Keratinocyte (primary cell): ENCODE measurements around the gene ANKK1. TPM values are rescaled to one million over a fixed set of nuclear protein-coding genes. Genes with fewer than 3 reads are reported as not detected.

ENCODE experiments used
- DNase-seq: peaks from one replicate; pipeline ENCODE4 v3.0.0-alpha.2; 2011; ENCODE audit warnings: low read depth, missing footprints, low spot score
- FAIRE-seq: peaks from 2 replicates; lab custom pipeline; 2011; peaks lifted over from hg19 to GRCh38; lab: Jason Lieb, UNC
- H2AFZ ChIP-seq: 2 replicates; pipeline ENCODE4 v1.6.0; 2012; ENCODE audit warnings: low read length, control low read depth, inconsistent platforms; ENCODE audit not compliant: control insufficient read depth
- H3K27ac ChIP-seq: 2 replicates; pipeline ENCODE4 v1.5.1; 2011; ENCODE audit warnings: low read length; ENCODE audit not compliant: control insufficient read depth, insufficient read depth
- H3K27me3 ChIP-seq: 3 replicates; pipeline ENCODE4 v1.6.0; 2011; ENCODE audit warnings: low read length; ENCODE audit not compliant: control insufficient read depth, insufficient read depth; ENCODE audit errors: extremely low read depth
- H3K36me3 ChIP-seq, 2 experiments: 2 replicates in 1 of 2; 3 replicates in 1 of 2; pipeline ENCODE4 v1.5.1; 2011; ENCODE audit warnings: low read length in 2 of 2, mild to moderate bottlenecking in 1 of 2; ENCODE audit not compliant: control insufficient read depth in 2 of 2, insufficient read depth in 2 of 2; ENCODE audit errors: extremely low read depth in 1 of 2
- H3K4me1 ChIP-seq: 3 replicates; pipeline ENCODE4 v1.5.1; 2011; ENCODE audit warnings: low read length; ENCODE audit not compliant: control insufficient read depth, insufficient read depth; ENCODE audit errors: extremely low read depth
- H3K4me2 ChIP-seq: 3 replicates; pipeline ENCODE4 v1.6.0; 2011; ENCODE audit warnings: low read depth, low read length; ENCODE audit not compliant: control insufficient read depth, insufficient read depth; ENCODE audit errors: extremely low read depth
- H3K4me3 ChIP-seq, 3 experiments: fragments of 200-600 bp in 1 of 3; sonication (generic) in 1 of 3; 2 replicates in 2 of 3; 3 replicates in 1 of 3; pipeline ENCODE4 v1.5.1; 2011 to 2016; ENCODE audit warnings: low read length in 3 of 3, mild to moderate bottlenecking in 3 of 3, control low read depth in 2 of 3, inconsistent platforms in 1 of 3, low read depth in 1 of 3, mixed read lengths in 1 of 3, mixed run types in 1 of 3, moderate library complexity in 1 of 3; ENCODE audit not compliant: control insufficient read depth in 2 of 3, insufficient read depth in 2 of 3; ENCODE audit errors: extremely low read depth in 1 of 3
- H3K79me2 ChIP-seq: 2 replicates; pipeline ENCODE4 v1.6.0; 2012; ENCODE audit warnings: low read length; ENCODE audit not compliant: control insufficient read depth, insufficient read depth
- H3K9ac ChIP-seq: 3 replicates; pipeline ENCODE4 v1.6.0; 2011; ENCODE audit warnings: low read length; ENCODE audit not compliant: control insufficient read depth, insufficient read depth; ENCODE audit errors: extremely low read depth
- H3K9me1 ChIP-seq: 3 replicates; pipeline ENCODE4 v1.6.0; 2011; ENCODE audit warnings: low read length; ENCODE audit not compliant: control insufficient read depth, insufficient read depth; ENCODE audit errors: extremely low read depth
- H3K9me3 ChIP-seq: 2 replicates; pipeline ENCODE4 v1.5.1; 2012; ENCODE audit warnings: low read depth, low read length; ENCODE audit not compliant: control insufficient read depth
- H4K20me1 ChIP-seq: 3 replicates; pipeline ENCODE4 v1.6.0; 2011; ENCODE audit warnings: low read length; ENCODE audit not compliant: control insufficient read depth, insufficient read depth; ENCODE audit errors: extremely low read depth
- EZH2 ChIP-seq: IDR thresholded peaks from one replicate; pipeline ENCODE4 v1.6.1; 2012; ENCODE audit warnings: inconsistent platforms, mild to moderate bottlenecking, low read length, moderate library complexity
- dilution Hi-C: fragments of 300-500 bp; cut with MboI; formaldehyde crosslinking; loops from one replicate; pipeline ENCODE4 v1.7.0; 2020; ENCODE audit warnings: low sequenced_read_pairs; ENCODE audit not compliant: extremely low pct_ligation_motif_present
- polyA plus RNA-seq, 5 experiments: library from polyadenylated mRNA; depleted of rRNA in 3 of 5; stranded (reverse) in 3 of 5; stranded (forward) in 1 of 5; unstranded in 1 of 5; fragments of >200 nt; gene quantifications; 1 replicate in 1 of 5; 2 replicates in 3 of 5; 3 replicates in 1 of 5; pipeline versions ENCODE4 v1.2.1 to v1.2.3, GENCODE V29; 2011 to 2012; ENCODE audit warnings: missing spikeins in 2 of 5, low read depth in 1 of 5, low replicate concordance in 1 of 5
- small RNA-seq, 3 experiments: library from RNA; depleted of rRNA; stranded (forward); fragments of <200 nt; gene quantifications; one replicate each; pipeline ENCODE3, GENCODE V24; 2012; ENCODE audit warnings: low read depth in 3 of 3, low replicate concordance in 1 of 3; ENCODE audit not compliant: insufficient read length in 3 of 3
- TF ChIP-seq, protein P1 (sequence below), 3 experiments: IDR thresholded peaks in 1 of 3; conservative IDR thresholded peaks in 1 of 3; optimal IDR thresholded peaks in 1 of 3; 2 replicates in 2 of 3; 3 replicates in 1 of 3; pipeline versions ENCODE3 to v1.5.1; 2011; ENCODE audit warnings: low read length in 3 of 3, mild to moderate bottlenecking in 3 of 3, moderate library complexity in 2 of 3, control low read depth in 1 of 3, inconsistent platforms in 1 of 3; ENCODE audit not compliant: insufficient read depth in 2 of 3; ENCODE audit errors: extremely low read depth in 1 of 3

ANKK1 gene
- polyA plus RNA-seq, 1 donor (not counting 4 experiments of a cell fraction or from before 2014, with no cell fraction given) = 0.92 TPM

DNA sequence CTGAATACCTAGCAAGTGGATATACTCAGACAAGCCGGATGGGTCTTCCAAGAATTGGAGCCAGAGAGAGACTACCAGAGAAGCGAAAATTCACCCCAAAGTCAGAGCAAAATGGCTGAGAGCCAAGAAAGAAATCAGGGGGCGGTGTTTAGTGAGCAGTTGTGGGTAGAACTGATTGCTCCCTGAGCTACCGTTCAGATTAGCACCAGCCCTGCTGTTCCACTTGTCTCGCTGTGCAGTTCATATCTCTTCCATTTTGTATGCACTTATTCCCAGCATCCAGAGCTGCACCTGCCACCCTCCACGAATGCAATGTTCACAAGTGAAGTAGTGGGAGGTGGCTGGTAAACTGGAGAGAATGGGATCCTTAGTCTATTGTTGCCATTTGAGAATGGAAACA lies 62.2 kb downstream of the ANKK1 start:
- H3K36me3 ChIP-seq = no peaks in the 10 kb centered on the region
- H3K27me3 ChIP-seq = no peaks in the 10 kb centered on the region
- no peak overlapping the region for H3K4me2 ChIP-seq
- H3K9ac ChIP-seq = no peak overlapping the region
- dilution Hi-C loops = loop anchor here (10.0 kb wide), 1 partner anchor 65 kb away; no protein-coding TSS in a partner anchor
- TF ChIP-seq, protein P1, sequence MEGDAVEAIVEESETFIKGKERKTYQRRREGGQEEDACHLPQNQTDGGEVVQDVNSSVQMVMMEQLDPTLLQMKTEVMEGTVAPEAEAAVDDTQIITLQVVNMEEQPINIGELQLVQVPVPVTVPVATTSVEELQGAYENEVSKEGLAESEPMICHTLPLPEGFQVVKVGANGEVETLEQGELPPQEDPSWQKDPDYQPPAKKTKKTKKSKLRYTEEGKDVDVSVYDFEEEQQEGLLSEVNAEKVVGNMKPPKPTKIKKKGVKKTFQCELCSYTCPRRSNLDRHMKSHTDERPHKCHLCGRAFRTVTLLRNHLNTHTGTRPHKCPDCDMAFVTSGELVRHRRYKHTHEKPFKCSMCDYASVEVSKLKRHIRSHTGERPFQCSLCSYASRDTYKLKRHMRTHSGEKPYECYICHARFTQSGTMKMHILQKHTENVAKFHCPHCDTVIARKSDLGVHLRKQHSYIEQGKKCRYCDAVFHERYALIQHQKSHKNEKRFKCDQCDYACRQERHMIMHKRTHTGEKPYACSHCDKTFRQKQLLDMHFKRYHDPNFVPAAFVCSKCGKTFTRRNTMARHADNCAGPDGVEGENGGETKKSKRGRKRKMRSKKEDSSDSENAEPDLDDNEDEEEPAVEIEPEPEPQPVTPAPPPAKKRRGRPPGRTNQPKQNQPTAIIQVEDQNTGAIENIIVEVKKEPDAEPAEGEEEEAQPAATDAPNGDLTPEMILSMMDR (optimal IDR thresholded peaks at IDR 0.05 in 1 of 3, IDR thresholded peaks at IDR 0.05 in 1 of 3, conservative IDR thresholded peaks at IDR 0.05 in 1 of 3; ENCODE audit: extremely low read depth in 1 of 3, insufficient read depth in 2 of 3, low read length in 3 of 3) = no peak
- TF ChIP-seq EZH2 = no peak
- H3K79me2 ChIP-seq = no peaks in the 10 kb centered on the region
- H4K20me1 ChIP-seq = no peaks in the 10 kb centered on the region
- H3K9me1 ChIP-seq = no peaks in the 10 kb centered on the region
- no peak for FAIRE-seq
- no peak overlapping the region for H3K27ac ChIP-seq
- no peak overlapping the region for H2AFZ ChIP-seq
- H3K9me3 ChIP-seq = no peaks in the 10 kb centered on the region
- H3K4me1 ChIP-seq = peaks cover 33% of the 10 kb centered on the region
- DNase-seq = no peak
- no peak overlapping the region for H3K4me3 ChIP-seq

Small RNAs within 50 kb of the gene (small RNA-seq; reads per million reads assigned to genes)
- 0 reads per million in 3 experiments for gene MIR4301

Other genes with a start within 250 kb of the ANKK1 start
- 17.2 to 27.3 TPM (median 23.4 TPM) in 3 replicates for gene TTC12, start 73.2 kb upstream of the ANKK1 start, polyA plus RNA-seq
- 0.26 to 0.35 TPM (median 0.31 TPM) in 3 replicates for gene DRD2, start 87.6 kb downstream of the ANKK1 start, polyA plus RNA-seq